Thoracic aorta (tissue), 2 donors: Measurements from ENCODE around the gene RASGRP3. TPM values are rescaled to one million over a fixed set of nuclear protein-coding genes. Genes with fewer than 3 reads are reported as not detected.
"Not testable (repeated sequence)": the region's sequence is repeated elsewhere in the genome, so short reads cannot be mapped to it uniquely, and the experiment has no call there.

Source experiments
- ATAC-seq: fragments of 150-250 bp; one replicate; pipeline ENCODE4 v1.8.0; 2017; ENCODE audit warnings: low read depth; ENCODE audit not compliant: insufficient number of reproducible peaks, low FRiP score
- DNase-seq: peaks from one replicate; pipeline ENCODE4 v3.0.0-alpha.2; 2020; ENCODE audit warnings: low spot score
- H3K27ac ChIP-seq, 2 donors: fragments of 200-600 bp; sonication (generic); 1 replicate in 1 of 2; 2 replicates in 1 of 2; pipeline ENCODE4 v1.5.1; 2016; ENCODE audit warnings: mild to moderate bottlenecking in 2 of 2, moderate library complexity in 2 of 2
- H3K27me3 ChIP-seq: fragments of 200-600 bp; sonication (generic); replicated peaks from 2 replicates; pipeline ENCODE4 v1.6.0; 2016; ENCODE audit warnings: mild to moderate bottlenecking; ENCODE audit not compliant: insufficient read depth
- H3K36me3 ChIP-seq: fragments of 200-600 bp; sonication (generic); one replicate; pipeline ENCODE4 v1.5.1; 2016
- H3K4me1 ChIP-seq, 2 donors: fragments of 200-600 bp; sonication (generic); 1 replicate in 1 of 2; 2 replicates in 1 of 2; pipeline versions ENCODE4 v1.5.1 to v1.6.0; 2016; ENCODE audit warnings: low read depth in 2 of 2, mild to moderate bottlenecking in 1 of 2; ENCODE audit not compliant: control insufficient read depth in 1 of 2
- H3K4me3 ChIP-seq: fragments of 200-600 bp; sonication (generic); 2 replicates; pipeline ENCODE4 v1.5.1; 2016; ENCODE audit warnings: mild to moderate bottlenecking
- H3K9me3 ChIP-seq: fragments of 200-600 bp; sonication (generic); 2 replicates; pipeline ENCODE4 v1.5.1; 2016
- total RNA-seq, 2 donors: library from RNA; depleted of rRNA; stranded (reverse); fragments of >200 nt; gene quantifications; one replicate each; pipeline versions ENCODE4 v1.1.0 to v1.2.3, GENCODE V29; 2016
- TF ChIP-seq, protein P1 (sequence below): fragments of 200-600 bp; sonication (generic); IDR thresholded peaks from one replicate; pipeline ENCODE4 v1.5.1; 2019; ENCODE audit warnings: antibody characterized with exemption

RASGRP3 gene
- total RNA-seq, 2 donors from 2014 or later, result 16.2 to 22.1 TPM

DNA sequence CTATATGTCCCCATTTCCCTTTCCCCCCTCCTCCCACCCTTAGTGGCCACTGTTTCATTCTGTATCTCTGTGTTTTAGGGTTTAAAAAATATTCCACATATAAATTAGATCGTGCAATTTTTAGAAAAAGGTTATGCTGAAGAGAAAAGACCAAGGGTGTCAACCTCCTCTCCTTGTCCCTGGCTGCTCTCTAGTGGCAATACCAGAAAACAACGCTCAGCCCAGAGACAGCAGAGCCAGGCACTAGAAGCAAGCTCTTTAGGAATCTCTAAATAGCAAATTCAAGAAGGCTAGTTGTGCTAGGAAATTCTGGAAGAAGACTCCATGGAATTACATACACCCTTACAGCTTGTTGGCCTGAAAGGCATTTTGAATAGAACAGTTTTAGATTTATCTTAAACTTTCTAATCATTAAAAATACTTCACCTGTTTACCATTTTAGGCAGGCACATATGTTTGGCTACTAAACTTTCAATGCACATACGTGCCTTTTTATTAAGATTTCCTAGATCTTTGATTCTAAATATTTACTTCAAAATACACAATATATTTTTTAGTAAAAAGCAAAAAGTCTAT is 35.1 kb upstream of the RASGRP3 start:
- Histone ChIP-seq H3K9me3 (no peaks in the 10 kb centered on the region), H3K27me3 (no peaks in the 10 kb centered on the region), H3K36me3 (no peaks in the 10 kb centered on the region), H3K27ac (no peak overlapping the region), H3K4me3 (no peak overlapping the region), H3K4me1 (peaks cover 8 to 22% of the 10 kb centered on the region in 2 donors)
- ATAC-seq (no peak), DNase-seq (no peak)
- TF ChIP-seq, protein P1, sequence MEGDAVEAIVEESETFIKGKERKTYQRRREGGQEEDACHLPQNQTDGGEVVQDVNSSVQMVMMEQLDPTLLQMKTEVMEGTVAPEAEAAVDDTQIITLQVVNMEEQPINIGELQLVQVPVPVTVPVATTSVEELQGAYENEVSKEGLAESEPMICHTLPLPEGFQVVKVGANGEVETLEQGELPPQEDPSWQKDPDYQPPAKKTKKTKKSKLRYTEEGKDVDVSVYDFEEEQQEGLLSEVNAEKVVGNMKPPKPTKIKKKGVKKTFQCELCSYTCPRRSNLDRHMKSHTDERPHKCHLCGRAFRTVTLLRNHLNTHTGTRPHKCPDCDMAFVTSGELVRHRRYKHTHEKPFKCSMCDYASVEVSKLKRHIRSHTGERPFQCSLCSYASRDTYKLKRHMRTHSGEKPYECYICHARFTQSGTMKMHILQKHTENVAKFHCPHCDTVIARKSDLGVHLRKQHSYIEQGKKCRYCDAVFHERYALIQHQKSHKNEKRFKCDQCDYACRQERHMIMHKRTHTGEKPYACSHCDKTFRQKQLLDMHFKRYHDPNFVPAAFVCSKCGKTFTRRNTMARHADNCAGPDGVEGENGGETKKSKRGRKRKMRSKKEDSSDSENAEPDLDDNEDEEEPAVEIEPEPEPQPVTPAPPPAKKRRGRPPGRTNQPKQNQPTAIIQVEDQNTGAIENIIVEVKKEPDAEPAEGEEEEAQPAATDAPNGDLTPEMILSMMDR, result peak; percentile 72

DNA sequence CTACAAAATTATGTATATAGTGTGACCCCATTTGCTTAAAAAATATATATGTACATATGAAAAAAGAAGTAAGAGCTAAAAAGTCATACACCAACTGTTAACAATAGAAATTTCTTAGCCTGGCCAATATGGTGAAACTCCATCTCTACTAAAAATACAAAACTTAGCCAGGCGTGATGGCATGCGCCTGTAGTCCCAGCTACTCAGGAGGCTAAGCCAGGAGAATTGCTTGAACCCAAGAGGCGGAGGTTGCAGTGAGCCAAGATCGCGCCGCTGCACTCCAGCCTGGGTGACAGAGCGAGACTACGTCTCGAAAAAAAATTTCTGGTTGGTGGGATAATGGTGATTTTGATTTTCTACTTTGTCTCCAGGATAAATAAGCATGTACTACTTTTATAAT is 34.4 kb upstream of the RASGRP3 start:
- H3K4me1 ChIP-seq, result peaks cover 7 to 18% of the 10 kb centered on the region in 2 donors
- DNase-seq, H3K9me3 ChIP-seq, H3K27ac ChIP-seq, H3K36me3 ChIP-seq, ATAC-seq, H3K4me3 ChIP-seq, H3K27me3 ChIP-seq: not testable (repeated sequence)

DNA sequence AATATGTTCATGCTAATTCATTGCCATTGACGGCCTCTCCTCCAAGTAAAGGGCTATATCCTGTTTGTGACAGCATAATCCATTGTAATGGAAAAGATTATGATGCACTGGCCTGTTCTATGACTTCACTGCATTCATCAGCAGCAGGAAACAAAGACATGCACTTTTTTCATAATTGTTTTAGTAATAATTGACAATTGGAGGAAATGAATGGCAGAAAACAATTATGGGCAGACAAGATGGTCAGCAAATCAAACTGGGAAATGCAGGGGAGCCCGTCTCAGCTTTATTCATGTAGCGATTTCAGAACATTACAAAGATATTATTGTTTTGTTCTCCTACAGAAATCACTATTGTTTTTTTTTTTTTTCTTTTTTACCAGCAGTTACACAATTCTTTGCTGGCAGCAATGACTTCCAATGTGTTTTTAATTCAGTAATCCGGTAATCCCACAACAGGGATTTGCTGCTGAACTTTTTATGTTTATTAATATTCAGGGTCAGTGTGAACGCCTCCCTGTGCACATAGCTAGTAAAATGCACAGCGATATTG is 33.8 kb upstream of the RASGRP3 start:
- Histone ChIP-seq H3K36me3 (no peaks in the 10 kb centered on the region), H3K9me3 (no peaks in the 10 kb centered on the region), H3K27ac (no peak overlapping the region), H3K27me3 (no peaks in the 10 kb centered on the region), H3K4me1 (peaks cover 2 to 13% of the 10 kb centered on the region in 2 donors), H3K4me3 (no peak overlapping the region)
- no peak for DNase-seq
- ATAC-seq, result no peak
- TF ChIP-seq, protein P1, result no peak

DNA sequence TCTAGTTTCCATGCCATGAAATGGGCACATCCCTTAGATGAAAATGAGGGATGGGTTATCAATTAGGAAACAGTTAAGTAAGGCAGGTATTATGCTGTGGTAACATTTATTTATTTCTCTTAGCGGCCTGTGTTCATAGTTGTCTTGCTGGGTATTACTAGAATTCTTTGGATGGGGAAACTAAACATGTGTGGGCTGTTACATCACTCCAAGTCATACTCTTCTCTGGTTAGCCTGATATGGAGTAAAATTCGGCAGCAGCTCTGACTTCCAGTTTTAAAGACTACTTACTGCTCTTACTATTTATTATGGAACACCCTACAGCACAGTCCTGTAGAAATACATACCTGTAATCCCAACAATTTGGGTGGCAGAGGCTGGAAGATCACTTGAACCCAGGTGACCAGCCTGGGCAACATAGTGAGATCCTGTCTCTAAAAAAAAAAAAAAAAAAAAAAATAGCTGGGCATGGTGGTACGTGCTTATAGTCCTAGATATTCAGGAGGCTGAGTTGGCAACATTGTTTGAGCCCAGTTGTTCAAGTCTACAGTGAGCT is 33.1 kb upstream of the RASGRP3 start:
- Histone ChIP-seq H3K4me3 (no peak overlapping the region), H3K4me1 (peaks cover 2 to 7% of the 10 kb centered on the region in 2 donors), H3K27me3 (no peaks in the 10 kb centered on the region), H3K9me3 (no peaks in the 10 kb centered on the region), H3K27ac (no peak overlapping the region), H3K36me3 (no peaks in the 10 kb centered on the region)
- TF ChIP-seq, protein P1, result no peak
- ATAC-seq, result no peak
- DNase-seq, result no peak

DNA sequence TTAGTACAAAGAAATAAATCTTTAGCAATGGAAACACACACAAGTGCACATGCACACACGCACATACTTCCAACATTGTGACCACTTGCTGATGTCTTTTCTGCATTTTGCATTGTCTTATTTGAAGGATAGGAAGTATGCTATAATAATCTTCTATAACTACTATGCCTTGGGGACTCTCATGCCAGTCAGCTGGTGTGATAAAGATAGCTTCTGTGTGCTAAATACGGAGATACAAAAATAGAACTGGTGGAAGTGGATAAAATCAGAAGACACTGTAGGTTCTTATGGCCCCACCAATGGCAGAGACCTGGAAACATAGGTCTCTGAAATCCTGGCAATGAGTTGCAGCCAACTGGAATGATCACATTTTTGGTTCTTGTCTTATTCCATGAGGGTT is 31.5 kb upstream of the RASGRP3 start:
- H3K27me3 ChIP-seq, result no peaks in the 10 kb centered on the region
- DNase-seq (no peak), ATAC-seq (no peak)
- H3K36me3 ChIP-seq, result no peaks in the 10 kb centered on the region
- no peak overlapping the region for H3K27ac ChIP-seq
- H3K4me3 ChIP-seq, result no peak overlapping the region
- H3K9me3 ChIP-seq, result no peaks in the 10 kb centered on the region
- TF ChIP-seq, protein P1, result no peak
- H3K4me1 ChIP-seq, result peaks cover 2 to 7% of the 10 kb centered on the region in 2 donors
